ENCODE results near the gene ADARB2.

Gene ADARB2

DNA sequence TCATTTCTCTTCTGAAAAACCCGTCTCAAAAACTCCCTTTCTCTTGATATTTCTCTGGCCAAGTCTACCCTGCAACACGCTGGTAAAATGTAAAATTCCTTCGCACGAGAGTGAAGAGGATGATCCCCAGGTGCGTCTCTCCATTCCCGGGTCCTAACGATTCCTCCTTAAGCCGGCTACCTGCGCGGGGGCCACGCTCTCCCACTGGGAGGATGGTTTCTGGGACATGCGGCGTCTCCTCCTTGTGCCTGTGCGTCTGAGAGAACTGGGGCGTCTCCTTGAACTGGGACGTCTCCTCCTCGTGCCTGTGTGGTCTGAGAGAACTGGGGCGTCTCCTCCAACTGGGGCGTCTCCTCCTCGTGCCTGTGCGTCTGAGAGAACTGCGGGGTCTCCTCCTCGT is 531.2 kb downstream of the ADARB2 start:
- no peaks in the 10 kb centered on the region for H3K4me1 ChIP-seq (ENCODE audit: control insufficient read depth, insufficient read depth, low read length, unreplicated experiment)
- H3K4me3 ChIP-seq (ENCODE audit: low read depth, low read length) = no peak overlapping the region
- no peaks in the 10 kb centered on the region for H3K27me3 ChIP-seq (ENCODE audit: insufficient read depth, low read length)
- H2AFZ ChIP-seq (ENCODE audit: low read length, unreplicated experiment) = no peak overlapping the region
- no peaks in the 10 kb centered on the region for H3K79me2 ChIP-seq (ENCODE audit: control insufficient read depth, insufficient read depth, low read length, unreplicated experiment)
- H3K27ac ChIP-seq (ENCODE audit: low read depth, low read length) = no peak overlapping the region
- no peaks in the 10 kb centered on the region for H3K36me3 ChIP-seq (ENCODE audit: insufficient read depth, low read length)

DNA sequence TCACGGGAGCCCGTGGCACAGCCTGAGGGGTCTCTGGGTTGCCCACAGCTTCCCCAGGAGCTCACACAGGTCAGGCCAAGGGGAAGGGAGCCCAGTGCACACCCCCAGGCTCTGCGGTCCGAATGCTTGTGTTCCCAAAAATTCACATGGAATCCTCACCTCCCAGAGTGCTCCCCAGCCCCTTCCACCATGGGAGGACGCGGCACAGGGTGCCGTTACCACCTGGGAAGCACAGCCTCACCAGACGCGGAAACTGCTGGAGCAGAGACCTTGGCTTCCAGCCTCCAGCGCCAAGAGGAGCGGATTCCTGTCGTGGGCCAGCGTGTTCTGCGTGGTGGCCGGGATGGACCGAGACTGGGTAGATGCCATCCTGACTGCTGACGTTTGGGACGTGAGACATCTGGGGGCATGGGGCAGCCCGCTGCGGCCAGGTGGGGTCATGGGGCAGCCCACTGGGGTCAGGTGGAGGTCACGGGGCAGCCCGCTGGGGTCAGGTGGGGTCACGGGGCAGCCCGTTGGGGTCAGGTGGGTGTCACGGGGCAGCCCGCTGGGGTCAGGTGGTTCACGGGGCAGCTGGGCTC is 531.8 kb downstream of the ADARB2 start:
- Histone ChIP-seq H3K36me3 (ENCODE audit: insufficient read depth, low read length) (no peaks in the 10 kb centered on the region), H3K79me2 (ENCODE audit: control insufficient read depth, insufficient read depth, low read length, unreplicated experiment) (no peaks in the 10 kb centered on the region)

GRCh38 chr10:1204434-1205326 is 532.6 kb downstream of the ADARB2 start:
- no peaks in the 10 kb centered on the region for H3K36me3 ChIP-seq (ENCODE audit: insufficient read depth, low read length)
- peaks cover 8% of the 10 kb centered on the region; the same call in 1 of the 2 replicates for H3K27me3 ChIP-seq (ENCODE audit: insufficient read depth, low read length)
- no peaks in the 10 kb centered on the region for H3K4me1 ChIP-seq (ENCODE audit: control insufficient read depth, insufficient read depth, low read length, unreplicated experiment)
- H3K79me2 ChIP-seq (ENCODE audit: control insufficient read depth, insufficient read depth, low read length, unreplicated experiment) = no peaks in the 10 kb centered on the region
- no peak overlapping the region for H3K27ac ChIP-seq (ENCODE audit: low read depth, low read length)
- no peak overlapping the region for H3K4me3 ChIP-seq (ENCODE audit: low read depth, low read length)
- no peak overlapping the region for H2AFZ ChIP-seq (ENCODE audit: low read length, unreplicated experiment)

More for the DNA sequence above, 531.8 kb downstream of the ADARB2 start:
- no peaks in the 10 kb centered on the region for H3K4me1 ChIP-seq (ENCODE audit: control insufficient read depth, insufficient read depth, low read length, unreplicated experiment)
- no peak overlapping the region for H3K4me3 ChIP-seq (ENCODE audit: low read depth, low read length)
- H2AFZ ChIP-seq (ENCODE audit: low read length, unreplicated experiment) = no peak overlapping the region
- no peak overlapping the region for H3K27ac ChIP-seq (ENCODE audit: low read depth, low read length)
- H3K27me3 ChIP-seq (ENCODE audit: insufficient read depth, low read length) = peaks cover 5% of the 10 kb centered on the region; the same call in 1 of the 2 replicates

- Histone ChIP-seq H3K4me1 (ENCODE audit: control insufficient read depth, insufficient read depth, low read length, unreplicated experiment) (no peaks in the 10 kb centered on the region), H3K27ac (ENCODE audit: low read depth, low read length) (no peak overlapping the region), H3K27me3 (ENCODE audit: insufficient read depth, low read length) (peaks cover 11% of the 10 kb centered on the region; the same call in 1 of the 2 replicates), H3K4me3 (ENCODE audit: low read depth, low read length) (no peak overlapping the region), H3K79me2 (ENCODE audit: control insufficient read depth, insufficient read depth, low read length, unreplicated experiment) (no peaks in the 10 kb centered on the region), H2AFZ (ENCODE audit: low read length, unreplicated experiment) (no peak overlapping the region), H3K36me3 (ENCODE audit: insufficient read depth, low read length) (no peaks in the 10 kb centered on the region)
These were observed 533.6 kb downstream of the ADARB2 start for GRCh38 chr10:1203704-1204103.

- H3K79me2 ChIP-seq (ENCODE audit: control insufficient read depth, insufficient read depth, low read length, unreplicated experiment) = no peaks in the 10 kb centered on the region
- no peak overlapping the region for H2AFZ ChIP-seq (ENCODE audit: low read length, unreplicated experiment)
- H3K4me3 ChIP-seq (ENCODE audit: low read depth, low read length) = no peak overlapping the region
- no peaks in the 10 kb centered on the region for H3K4me1 ChIP-seq (ENCODE audit: control insufficient read depth, insufficient read depth, low read length, unreplicated experiment)
- H3K27ac ChIP-seq (ENCODE audit: low read depth, low read length) = no peak overlapping the region
- H3K36me3 ChIP-seq (ENCODE audit: insufficient read depth, low read length) = no peaks in the 10 kb centered on the region
- H3K27me3 ChIP-seq (ENCODE audit: insufficient read depth, low read length) = peaks cover 15% of the 10 kb centered on the region; the same call in 1 of the 2 replicates
These were observed 534.1 kb downstream of the ADARB2 start for GRCh38 chr10:1203216-1203615.

DNA sequence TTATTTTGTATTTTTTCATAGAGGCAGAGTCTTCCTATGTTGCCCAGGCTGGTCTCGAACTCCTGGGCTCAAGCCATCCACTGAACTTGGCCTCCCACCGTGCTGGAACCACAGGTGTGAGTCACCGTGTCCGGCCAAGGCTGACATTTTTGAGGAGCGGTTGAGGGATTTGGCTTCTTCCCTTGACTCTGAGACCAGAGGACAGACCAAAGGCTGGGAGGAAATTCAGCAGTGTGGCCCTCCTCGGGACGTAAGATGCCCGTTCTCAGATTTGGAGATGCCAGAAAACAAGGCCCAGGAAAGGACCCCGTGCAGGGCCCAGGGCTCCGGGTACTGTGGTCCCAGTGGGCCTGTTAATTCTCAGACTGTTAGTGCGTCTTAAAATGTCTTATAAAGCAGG is 535.0 kb downstream of the ADARB2 start:
- H3K36me3 ChIP-seq (ENCODE audit: insufficient read depth, low read length) = no peaks in the 10 kb centered on the region
- H3K27me3 ChIP-seq (ENCODE audit: insufficient read depth, low read length) = peaks cover 20% of the 10 kb centered on the region; the same call in 1 of the 2 replicates
- H3K27ac ChIP-seq (ENCODE audit: low read depth, low read length) = no peak overlapping the region
- H3K4me3 ChIP-seq (ENCODE audit: low read depth, low read length) = no peak overlapping the region
- H2AFZ ChIP-seq (ENCODE audit: low read length, unreplicated experiment) = no peak overlapping the region
- H3K4me1 ChIP-seq (ENCODE audit: control insufficient read depth, insufficient read depth, low read length, unreplicated experiment) = no peaks in the 10 kb centered on the region
- no peaks in the 10 kb centered on the region for H3K79me2 ChIP-seq (ENCODE audit: control insufficient read depth, insufficient read depth, low read length, unreplicated experiment)

GRCh38 chr10:1200866-1201807 is 536.2 kb downstream of the ADARB2 start:
- Histone ChIP-seq H3K79me2 (ENCODE audit: control insufficient read depth, insufficient read depth, low read length, unreplicated experiment) (no peaks in the 10 kb centered on the region), H3K27me3 (ENCODE audit: insufficient read depth, low read length) (peaks cover 30% of the 10 kb centered on the region; the same call in 1 of the 2 replicates), H3K4me3 (ENCODE audit: low read depth, low read length) (no peak overlapping the region), H3K4me1 (ENCODE audit: control insufficient read depth, insufficient read depth, low read length, unreplicated experiment) (no peaks in the 10 kb centered on the region), H3K27ac (ENCODE audit: low read depth, low read length) (no peak overlapping the region), H3K36me3 (ENCODE audit: insufficient read depth, low read length) (no peaks in the 10 kb centered on the region), H2AFZ (ENCODE audit: low read length, unreplicated experiment) (no peak overlapping the region)

DNA sequence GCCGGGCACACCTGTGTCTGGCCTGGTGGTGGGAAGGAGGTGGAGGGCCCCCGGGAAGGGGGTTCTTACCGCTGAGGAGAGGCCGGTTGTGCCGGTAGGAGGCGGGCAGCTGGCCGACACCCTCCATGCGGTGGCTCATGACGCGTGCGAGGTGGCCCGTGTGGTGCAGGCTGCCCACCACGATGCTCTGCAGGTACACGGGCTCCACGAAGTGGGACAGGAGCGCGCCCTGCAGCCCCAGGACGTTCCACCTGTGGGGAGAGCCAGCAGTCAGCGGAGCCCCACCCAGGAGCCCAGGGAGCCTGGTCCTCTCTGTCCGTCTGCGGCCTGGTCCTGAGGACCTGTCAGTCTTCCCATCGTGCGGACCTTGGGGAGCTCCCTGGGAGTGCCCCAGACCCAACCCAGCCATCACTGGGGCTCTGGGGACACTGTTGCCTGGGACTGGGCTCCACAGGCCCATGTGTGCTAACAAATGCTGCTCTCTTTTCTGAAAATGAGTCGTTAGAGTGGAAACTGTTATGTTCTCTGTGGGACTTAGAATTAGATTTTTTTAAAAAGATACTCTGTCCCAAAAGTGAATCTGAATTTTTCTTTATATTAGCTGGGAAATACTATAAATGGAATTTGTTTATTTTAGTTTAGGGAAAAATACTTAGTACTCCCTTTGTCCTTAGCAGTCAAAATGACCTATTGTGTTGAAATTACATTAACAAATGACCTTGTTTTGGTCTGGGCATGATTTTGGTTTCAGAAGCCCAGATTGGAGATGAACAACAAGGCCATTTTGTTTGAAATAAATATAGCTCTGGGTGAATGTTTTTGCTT is 537.2 kb downstream of the ADARB2 start:
- Histone ChIP-seq H3K4me3 (ENCODE audit: low read depth, low read length) (no peak overlapping the region), H3K79me2 (ENCODE audit: control insufficient read depth, insufficient read depth, low read length, unreplicated experiment) (no peaks in the 10 kb centered on the region), H3K4me1 (ENCODE audit: control insufficient read depth, insufficient read depth, low read length, unreplicated experiment) (no peaks in the 10 kb centered on the region), H2AFZ (ENCODE audit: low read length, unreplicated experiment) (no peak overlapping the region), H3K27ac (ENCODE audit: low read depth, low read length) (no peak overlapping the region), H3K36me3 (ENCODE audit: insufficient read depth, low read length) (no peaks in the 10 kb centered on the region), H3K27me3 (ENCODE audit: insufficient read depth, low read length) (peaks cover 39% of the 10 kb centered on the region)

DNA sequence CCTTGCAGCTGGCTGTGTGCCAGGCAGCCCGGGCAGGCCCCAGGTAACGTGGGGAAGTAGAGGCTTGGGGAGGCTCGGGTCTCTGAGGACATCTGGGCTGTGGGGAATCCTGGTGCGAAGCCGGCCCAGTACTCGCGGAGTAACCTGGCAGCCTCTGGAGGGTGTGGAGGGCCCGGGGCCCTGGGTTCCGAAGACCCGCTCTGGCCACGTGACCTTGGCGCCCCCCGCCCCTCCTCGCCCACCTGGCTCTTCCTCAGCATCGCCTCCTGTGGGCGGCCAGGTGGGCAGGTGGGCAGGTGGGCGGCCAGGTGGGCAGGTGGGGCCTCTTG is 538.0 kb downstream of the ADARB2 start:
- Histone ChIP-seq H3K27ac (ENCODE audit: low read depth, low read length) (no peak overlapping the region), H3K36me3 (ENCODE audit: insufficient read depth, low read length) (no peaks in the 10 kb centered on the region), H3K27me3 (ENCODE audit: insufficient read depth, low read length) (peaks cover 45% of the 10 kb centered on the region), H2AFZ (ENCODE audit: low read length, unreplicated experiment) (no peak overlapping the region), H3K79me2 (ENCODE audit: control insufficient read depth, insufficient read depth, low read length, unreplicated experiment) (no peaks in the 10 kb centered on the region), H3K4me1 (ENCODE audit: control insufficient read depth, insufficient read depth, low read length, unreplicated experiment) (no peaks in the 10 kb centered on the region), H3K4me3 (ENCODE audit: low read depth, low read length) (no peak overlapping the region)
